LHCN-M2 (cell line): ENCODE results near the gene ZMPSTE24. TPM values are rescaled to one million over a fixed set of nuclear protein-coding genes. Genes with fewer than 3 reads are reported as not detected.
"Not testable (repeated sequence)": the region's sequence is repeated elsewhere in the genome, so short reads cannot be mapped to it uniquely, and the experiment has no call there.

Experiments
- DNase-seq: peaks from one replicate; pipeline ENCODE4 v3.0.0-alpha.2; 2012; ENCODE audit warnings: low read depth
- polyA plus RNA-seq: library from polyadenylated mRNA; unstranded; fragments of >200 nt; gene quantifications from one replicate; pipeline ENCODE4 v1.2.1, GENCODE V29; 2012; ENCODE audit warnings: missing spikeins
- total RNA-seq: library from RNA; depleted of rRNA; stranded (reverse); fragments of >200 nt; gene quantifications from 2 replicates; pipeline ENCODE4 v1.2.3, GENCODE V29; 2014; rRNA removed

Gene ZMPSTE24
- total RNA-seq: 53.0 and 56.5 TPM in 2 replicates
- polyA plus RNA-seq: 19.0 TPM

DNA sequence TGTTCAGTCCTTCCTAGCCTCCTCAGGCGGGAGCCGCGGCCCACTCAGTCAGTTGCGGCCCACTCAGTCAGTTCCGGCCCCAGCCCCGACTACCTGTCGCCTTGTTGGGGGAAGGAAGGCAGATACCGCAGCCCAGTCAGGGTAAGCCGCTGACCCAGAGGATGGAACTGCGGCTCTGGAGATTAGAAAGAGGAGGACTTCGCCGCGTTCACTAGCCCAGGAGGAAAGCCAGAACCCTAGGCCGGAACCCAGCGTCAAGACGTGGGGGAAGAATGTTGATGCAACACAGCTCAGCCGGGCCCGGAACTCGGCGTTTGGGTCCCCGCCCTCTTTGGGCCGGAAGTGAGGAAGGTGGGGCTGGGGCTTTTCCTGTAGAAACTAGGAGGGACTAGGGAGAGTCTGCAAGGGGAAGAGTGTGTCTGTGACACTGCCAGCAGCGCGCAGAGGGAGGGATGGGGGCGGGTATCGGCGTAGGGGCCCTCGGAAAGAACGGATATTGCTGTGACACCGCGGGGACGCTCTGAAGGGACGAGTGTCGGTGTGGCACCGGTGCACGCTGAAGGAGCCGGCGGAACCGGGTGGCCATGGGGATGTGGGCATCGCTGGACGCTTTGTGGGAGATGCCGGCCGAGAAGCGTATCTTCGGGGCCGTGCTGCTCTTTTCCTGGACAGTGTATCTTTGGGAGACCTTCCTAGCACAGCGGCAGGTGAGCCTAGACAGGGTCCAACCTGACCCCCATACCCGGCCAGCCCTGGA lies at the start of gene ZMPSTE24:
Gene ZMPSTE24, plus strand, starts transcription at position 549 of the 757 bp plus-strand sequence. Its CDS starts 36 bp downstream, at position 585.
- peak; percentile 98 for DNase-seq

DNA sequence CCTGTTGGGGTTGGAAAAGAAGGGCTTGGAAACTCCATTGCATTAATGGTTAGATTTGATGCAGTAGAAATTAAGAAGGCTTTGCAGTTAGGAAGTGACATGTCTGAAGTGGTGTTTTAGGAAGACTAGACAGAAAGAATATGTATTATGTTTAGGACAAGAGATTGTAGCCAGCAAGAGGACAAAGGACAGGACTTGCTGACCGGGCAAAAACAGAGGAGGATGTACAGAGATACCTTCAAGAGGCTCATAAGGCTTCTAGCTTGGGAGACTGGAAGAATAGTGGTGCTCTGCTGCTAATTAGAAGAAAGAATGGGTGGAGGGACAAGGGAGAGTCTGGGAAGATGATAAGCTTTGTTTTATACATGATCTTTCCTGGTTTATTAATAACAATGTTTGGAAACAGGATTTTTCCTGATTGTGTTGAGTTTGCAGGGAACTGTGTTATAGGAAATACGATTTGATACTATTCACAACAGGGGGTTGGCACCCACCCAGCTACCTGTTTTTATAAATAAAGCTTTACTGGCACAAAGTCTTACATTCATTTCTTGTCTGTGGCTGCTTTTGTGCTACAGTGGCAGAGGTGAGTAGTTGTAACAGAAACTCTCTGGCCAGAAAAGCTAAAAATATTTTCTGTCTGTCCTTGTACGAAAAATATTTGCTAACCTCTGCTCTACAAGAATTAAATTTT lies 47.4 kb upstream of the ZMPSTE24 start:
- DNase-seq: no peak

DNA sequence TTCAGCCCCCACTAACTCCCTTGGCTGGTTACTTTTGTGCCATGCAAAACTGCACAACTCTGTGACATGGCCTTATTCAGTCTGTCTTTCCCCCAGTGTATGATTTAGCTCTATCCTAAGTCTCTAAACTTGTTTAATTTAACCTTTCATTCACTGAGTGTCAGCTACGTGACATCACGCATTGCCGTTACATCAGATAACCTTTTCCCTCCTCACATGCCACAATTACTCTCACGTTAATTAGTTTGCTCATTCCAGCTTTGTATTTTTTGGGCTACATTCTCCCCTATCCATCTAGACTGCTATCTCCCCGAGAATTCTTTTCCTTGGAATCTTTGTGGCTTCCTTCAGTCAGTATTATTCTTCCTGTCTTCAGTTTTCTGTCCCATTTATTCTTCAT lies 39.7 kb upstream of the ZMPSTE24 start:
- DNase-seq: no peak

GRCh38 chr1:40221471-40221905 lies 36.5 kb upstream of the ZMPSTE24 start:
- DNase-seq: not testable (repeated sequence)

- no peak for DNase-seq
These were observed 35.9 kb upstream of the ZMPSTE24 start for GRCh38 chr1:40221977-40222772.

DNA sequence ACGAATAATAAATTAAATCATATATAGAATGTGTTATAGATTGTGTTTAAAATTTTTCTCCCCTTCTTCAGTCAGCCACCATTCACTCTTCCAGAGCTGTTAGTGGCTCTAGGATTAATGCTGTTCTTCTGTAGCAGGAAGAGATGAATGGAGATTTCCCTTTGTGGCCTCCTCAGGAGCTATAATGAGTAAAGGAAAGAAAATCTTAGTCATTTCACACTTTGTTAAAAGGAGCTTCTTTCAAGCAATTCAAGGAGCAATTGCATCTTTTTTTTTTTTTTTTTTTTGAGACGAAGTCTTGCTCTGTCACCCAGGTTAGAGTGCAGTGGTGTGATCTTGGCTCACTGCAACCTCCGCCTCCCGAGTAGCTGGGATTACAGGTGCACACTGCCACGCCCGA lies 34.0 kb upstream of the ZMPSTE24 start:
- DNase-seq: no peak

DNA sequence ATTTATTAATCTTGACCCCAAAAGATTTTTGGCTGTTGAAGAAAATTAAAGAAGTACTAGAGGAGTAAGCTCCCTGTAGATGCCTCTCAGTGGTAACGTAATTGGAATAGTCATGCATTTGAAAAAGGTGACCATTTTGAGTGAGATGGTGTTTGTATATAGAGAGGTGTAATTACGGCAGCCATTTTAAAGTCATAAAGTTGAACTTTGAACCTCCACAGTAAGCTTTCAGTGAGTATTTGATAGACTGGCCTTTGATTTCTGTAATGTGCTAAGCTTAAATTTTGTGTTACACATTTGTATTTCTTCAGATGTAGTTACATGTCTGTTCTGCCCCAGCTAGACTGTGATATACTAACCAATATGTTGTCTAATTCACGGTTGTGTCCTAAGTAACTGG lies 31.8 kb upstream of the ZMPSTE24 start:
- DNase-seq: no peak

DNA sequence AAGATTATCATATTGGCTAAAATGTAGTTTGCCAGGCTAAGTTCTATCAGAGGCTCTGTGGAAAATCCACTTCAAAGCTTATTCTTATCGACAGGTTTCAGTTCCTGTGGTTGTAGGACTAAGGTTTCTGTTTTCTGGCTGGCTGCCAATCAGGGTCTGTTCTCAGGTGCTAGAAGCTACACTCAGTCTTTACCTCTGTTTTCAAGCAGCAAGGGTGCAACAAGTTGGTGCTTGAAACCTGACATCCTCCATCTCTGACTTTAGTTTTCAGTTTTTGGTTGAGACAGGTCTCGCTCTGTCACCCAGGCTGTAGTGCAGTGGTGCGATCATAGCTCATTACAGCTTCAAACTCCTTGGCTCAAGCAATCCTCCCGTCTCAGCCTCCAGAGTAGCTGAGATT lies 25.6 kb upstream of the ZMPSTE24 start:
- no peak for DNase-seq

GRCh38 chr1:40239626-40240025 lies 18.4 kb upstream of the ZMPSTE24 start:
- DNase-seq: peak; percentile 15

GRCh38 chr1:40240390-40240789 lies 17.6 kb upstream of the ZMPSTE24 start:
- DNase-seq: no peak

GRCh38 chr1:40241362-40241761 lies 16.7 kb upstream of the ZMPSTE24 start:
- no peak for DNase-seq

DNA sequence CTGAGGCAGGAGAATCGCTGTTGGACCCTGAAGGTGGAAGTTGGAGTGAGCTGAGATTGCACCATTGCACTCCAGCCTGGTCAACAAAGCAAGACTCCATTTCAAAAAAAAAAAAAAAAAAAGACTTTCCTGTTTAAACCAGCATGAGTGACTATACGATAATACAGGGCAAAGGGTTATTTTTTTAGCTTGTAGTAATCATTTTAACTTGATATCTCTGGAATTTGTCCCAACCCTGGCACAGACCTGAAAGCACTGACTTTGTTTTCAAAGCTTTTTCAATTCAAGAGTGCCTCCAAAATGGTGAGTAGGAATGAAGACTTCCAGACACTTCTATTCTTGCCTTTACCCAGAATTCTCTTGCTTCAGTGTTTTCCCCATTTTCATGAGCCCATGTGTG lies 14.7 kb upstream of the ZMPSTE24 start:
- DNase-seq: no peak

DNA sequence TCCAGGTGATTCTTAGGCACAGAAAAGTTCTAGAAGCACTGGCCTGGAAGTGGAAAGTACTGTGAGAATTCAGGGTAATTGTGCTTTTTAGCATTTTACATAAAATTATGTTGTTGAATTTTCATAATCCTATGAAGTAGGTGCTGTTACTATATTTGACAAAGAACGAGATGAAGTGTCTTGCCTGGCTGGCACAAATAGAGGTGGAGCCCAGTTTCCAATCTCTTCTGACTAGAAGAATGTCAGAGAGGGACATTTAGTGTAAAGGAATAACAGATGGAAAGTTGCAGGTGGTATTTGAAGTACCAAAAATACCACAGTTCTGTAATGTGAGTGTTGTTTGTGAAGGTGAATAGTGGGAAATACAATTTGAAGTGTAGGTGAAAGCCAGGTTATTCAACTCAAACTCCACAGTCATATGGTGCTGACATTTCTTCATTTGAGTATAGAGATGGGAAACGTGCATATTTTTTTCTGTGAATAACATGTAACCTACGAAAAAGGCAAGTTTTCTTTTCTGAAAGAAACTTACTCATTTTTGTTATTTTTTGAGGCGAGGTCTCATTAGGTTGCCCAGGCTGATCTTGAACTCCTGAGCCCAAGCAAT lies 13.8 kb upstream of the ZMPSTE24 start:
- no peak for DNase-seq

- DNase-seq: no peak
These were observed 12.3 kb upstream of the ZMPSTE24 start for GRCh38 chr1:40245686-40246085.

GRCh38 chr1:40247655-40248054 lies 10.4 kb upstream of the ZMPSTE24 start, which contains the start of gene TMCO2:
Gene TMCO2, plus strand, starts transcription at chr1:40247937. Its CDS starts 57 bp downstream, at chr1:40247994.
- DNase-seq: no peak

- no peak for DNase-seq
These were observed 9.6 kb upstream of the ZMPSTE24 start for GRCh38 chr1:40248412-40248811.

DNA sequence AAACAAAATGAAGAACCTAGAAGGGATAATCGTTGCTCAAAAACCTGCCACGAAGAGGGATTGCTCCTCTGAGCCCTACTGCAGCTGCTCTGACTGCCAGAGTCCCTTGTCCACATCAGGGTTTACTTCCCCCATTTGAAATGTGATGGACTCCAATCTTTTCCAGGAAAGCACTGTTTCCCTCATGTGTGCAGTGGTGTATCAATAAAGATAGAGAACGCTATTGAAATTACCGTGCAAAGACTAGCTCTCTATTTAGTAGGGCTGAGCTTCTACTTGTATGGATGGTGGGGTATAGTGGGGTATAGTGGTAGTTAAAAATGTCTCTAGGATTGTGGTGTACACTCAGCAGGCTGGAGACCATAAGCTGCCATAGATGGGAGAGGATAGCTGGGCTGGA lies 6.6 kb upstream of the ZMPSTE24 start:
- no peak for DNase-seq

DNA sequence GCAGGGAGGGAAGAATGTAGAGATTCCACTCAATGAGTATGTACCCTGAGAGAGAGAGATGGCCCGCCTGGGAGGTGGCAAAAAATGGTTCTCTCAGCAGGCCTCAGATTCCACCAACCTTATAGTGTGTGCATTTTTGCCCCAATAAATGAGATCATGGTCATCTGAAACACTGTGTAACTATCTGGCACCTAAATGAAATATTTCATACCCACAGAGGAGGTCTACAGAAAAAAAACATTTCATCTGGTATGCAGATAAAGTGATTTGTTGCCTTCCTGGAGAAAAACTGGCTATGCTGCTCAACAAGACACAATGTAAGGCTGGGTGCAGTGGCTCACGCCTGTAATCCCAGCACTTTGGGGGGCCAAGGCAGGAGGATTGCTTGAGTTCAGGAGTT lies 5.4 kb upstream of the ZMPSTE24 start:
- no peak for DNase-seq

DNA sequence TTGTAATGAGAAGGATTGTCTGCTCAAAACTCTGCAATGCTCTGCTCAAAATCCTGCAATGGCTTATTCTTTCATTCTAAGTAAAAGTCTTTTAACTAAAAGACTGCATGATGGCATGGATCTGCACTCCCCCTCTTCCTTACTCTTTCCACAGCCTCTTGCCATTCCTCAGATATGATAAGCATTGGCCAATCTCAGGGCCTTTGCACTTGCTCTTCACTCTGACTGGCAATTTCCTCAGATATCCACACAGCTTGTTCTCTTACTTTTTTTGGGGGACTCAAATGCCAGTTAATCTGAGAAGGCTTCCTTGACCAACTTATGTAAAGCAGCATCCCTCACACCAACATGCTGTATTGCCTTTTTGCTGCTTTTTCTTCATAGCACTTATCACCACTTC lies 2.8 kb upstream of the ZMPSTE24 start:
- no peak for DNase-seq

- DNase-seq: no peak
These were observed 1.5 kb upstream of the ZMPSTE24 start for GRCh38 chr1:40256401-40257084.

DNA sequence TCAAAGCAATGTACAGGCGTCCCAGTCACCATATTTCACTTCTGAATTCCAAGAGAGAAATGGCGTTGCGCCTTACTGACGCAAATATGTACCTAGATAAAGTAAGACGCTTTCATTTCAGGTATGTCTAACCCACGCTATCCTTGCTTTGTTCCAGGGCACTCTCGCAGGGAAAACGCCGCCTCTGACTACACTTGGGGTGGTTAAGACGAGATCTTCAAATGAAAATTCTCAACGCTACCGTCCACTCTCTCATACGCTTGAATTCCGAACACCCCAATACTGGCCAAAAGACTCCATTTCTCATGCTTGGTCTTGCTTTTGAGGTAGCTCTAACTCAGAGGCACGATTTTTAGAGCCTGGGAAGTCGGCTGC lies 736 bp upstream of the ZMPSTE24 start:
- DNase-seq: no peak
